GM18861 (cell line): ENCODE data around the gene KLHL22.

Source experiments
- ATAC-seq: cut with Tn5 transposase; IDR thresholded peaks from one replicate; pipeline ENCODE4 v1.9.1; 2021; ENCODE audit not compliant: unreplicated experiment

KLHL22 gene

DNA sequence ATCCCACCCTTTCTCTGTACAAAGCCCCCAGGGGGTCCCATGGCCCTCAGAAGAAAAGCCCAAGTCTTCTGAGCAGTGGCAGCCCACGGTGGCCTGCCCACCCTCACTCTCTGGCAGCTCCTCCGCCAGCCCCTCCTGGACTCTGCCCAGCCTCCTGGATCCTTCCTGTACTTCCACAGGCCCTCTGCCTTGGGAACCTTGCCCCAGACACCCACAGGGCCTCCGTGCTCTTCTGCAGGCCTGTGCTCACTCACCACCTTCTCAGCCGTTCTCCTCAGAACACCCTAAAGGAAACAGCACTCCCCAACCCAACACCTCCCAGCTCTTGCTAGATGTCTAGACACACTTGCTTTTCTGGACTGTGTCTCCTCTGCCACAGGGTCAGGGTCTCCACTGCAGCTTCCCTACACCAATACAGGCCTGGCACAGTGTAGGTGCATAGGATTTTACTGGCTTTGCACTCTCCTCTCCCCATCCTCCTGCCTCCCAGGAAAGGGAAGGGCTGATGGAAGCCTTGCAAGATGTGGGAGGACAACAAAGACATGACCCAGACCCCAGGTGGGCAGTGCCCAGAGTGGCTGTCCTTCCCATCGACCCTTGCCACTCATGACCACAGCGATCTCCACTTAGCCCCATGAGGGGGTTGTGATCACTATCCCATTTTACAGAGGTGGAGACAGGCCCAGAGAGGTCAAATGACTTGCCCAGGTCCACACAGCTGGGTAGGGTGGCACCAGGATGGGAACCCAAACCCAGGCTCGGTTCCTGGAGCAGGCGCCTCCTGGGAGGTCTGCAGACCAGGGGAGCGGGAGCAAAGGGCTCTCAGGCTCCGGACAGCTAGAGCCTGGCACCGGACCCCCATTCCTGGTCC, 59.9 kb downstream of the KLHL22 start:
- no peak for ATAC-seq

DNA sequence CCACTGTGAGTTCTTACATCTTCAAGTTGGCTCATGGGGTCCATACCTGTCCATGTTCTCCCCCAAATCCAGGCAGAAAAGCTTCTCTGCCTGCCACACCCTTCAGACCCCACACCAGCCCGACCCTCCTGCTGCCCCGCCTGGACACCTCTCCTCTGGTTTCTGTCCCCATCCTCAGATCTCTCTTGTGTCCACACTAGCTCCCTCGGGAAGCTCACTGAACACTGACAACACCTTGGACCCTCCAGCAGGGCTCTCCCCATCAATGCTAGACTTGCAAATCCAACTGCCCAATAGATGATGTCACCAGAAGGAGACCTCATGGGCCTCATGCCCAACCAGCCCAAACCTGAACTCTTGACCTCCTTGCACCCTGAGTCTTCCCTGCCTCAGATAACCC, 60.8 kb downstream of the KLHL22 start:
- no peak for ATAC-seq

DNA sequence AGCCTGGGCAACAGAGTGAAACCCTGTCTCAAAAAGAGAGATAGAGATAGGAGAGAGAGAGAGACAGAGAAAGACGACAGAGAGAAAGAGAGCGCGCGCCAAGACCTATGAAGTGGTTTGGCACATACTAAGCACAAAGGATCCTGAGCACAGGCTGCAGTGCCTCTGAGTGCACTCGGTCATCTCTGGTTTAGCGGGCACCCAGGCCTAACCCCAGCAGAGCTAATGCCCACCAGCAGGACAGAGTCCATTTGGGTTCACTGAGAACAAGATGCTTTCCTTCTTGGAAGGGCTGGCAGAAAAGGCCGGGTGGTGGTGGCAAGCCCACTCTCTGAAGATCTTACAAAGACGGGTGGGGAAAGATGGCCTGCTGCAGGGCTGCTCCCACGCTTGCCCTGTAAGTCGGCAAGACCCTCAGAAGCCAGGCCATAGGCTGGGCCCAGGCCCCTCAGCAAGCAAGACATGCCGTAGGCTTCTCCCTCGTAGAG, 61.3 kb downstream of the KLHL22 start:
- ATAC-seq: no peak

DNA sequence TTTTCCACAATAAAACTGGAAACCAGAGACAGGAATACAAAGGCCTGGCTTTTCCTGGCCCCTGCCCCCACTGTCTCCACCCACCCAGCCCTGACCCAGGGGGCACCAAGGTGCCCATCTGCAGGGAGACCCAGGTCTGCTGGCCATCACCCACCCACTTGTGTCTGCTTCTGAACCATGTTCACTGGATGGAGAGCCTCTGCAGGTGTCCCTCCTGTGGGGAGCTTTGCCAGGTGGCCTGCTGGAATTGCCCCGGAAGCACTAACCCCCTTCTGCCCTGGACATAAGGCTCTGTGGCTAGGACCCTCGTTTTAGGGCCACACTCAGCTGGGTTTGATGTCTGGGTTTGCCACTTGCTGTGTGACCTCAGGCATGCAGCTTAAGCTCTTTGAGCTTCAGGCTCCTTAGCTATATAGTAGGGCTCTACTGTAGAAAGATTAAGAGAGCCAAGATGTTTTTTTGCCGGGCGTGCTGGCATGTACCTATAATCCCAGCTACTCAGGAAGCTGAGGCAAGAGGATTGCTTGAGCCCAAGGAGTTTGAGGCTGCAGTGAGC, 61.8 kb downstream of the KLHL22 start:
- ATAC-seq: no peak

DNA sequence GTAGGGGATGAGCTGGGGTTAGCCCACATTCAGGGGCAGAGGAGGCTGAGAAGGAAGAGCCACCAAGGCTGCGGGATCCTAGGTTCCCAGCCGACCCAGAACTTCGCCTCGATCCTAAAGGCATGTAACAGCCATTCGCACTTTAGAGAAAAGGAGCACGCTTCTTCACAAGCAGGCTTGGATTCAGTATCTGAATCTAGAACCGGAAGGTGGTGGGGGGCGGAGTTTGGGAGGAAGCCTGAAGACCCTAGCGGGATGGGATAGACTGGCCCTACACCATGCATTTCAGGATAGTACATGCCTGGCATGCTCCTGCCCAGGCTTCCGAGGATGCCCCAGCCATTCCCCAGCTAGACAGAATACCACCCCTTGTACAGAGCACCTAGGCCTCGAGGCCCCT, 62.4 kb downstream of the KLHL22 start:
- ATAC-seq: no peak

DNA sequence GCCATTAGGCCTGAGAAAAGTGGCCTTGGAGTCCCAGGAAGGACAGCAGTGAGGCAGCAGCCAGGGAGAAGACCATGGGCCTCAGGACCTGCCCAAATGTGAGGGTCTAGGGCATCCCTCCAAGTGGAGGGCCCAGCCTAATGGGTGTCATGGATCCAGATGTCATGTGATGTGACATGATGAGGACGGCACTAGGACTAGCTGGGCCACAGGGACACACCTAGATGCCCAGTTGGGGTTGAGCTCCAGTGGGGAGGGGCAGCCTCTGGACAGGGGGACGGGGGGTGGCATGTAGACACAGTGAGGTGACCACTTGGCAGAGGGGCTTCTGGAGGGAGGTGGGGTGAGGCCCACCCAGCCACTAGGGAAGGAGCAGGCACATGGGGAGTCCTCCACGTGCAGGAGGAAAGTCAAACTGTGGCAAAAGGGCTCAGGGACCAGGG, 63.3 kb downstream of the KLHL22 start:
- no peak for ATAC-seq

DNA sequence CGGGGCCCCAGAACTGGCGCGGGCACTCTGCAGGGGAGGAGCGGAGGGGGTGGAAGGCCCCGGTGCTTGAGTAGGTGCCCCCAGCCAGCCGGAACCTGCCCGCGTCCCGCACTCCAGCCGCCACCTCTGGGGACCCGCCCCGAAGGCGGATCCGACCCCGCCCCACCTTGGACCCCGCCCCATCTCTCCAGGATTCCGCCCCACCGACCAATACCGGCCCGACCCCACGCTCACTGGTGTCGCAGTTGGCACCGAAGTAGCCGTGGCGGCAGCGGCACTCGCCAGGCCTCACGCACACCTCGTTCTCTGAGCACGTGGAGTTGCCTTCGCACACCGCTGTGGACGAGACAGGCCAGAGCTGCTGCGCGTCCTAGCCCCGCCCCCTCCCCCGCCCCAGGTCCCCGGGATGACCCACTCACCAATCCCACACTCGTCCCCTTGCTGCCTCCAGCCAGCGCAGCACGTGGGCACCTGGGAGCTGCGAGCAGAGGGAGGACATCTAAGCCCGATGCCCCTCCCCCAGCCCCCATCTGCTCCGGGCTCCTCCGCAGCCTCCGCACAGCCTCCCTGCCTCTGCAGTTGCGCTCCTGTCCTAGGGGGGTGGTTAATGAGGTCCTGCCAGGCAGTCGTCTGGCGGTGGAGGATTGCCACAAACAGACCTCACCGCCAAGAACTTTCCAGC, 63.9 kb downstream of the KLHL22 start:
- ATAC-seq: no peak

DNA sequence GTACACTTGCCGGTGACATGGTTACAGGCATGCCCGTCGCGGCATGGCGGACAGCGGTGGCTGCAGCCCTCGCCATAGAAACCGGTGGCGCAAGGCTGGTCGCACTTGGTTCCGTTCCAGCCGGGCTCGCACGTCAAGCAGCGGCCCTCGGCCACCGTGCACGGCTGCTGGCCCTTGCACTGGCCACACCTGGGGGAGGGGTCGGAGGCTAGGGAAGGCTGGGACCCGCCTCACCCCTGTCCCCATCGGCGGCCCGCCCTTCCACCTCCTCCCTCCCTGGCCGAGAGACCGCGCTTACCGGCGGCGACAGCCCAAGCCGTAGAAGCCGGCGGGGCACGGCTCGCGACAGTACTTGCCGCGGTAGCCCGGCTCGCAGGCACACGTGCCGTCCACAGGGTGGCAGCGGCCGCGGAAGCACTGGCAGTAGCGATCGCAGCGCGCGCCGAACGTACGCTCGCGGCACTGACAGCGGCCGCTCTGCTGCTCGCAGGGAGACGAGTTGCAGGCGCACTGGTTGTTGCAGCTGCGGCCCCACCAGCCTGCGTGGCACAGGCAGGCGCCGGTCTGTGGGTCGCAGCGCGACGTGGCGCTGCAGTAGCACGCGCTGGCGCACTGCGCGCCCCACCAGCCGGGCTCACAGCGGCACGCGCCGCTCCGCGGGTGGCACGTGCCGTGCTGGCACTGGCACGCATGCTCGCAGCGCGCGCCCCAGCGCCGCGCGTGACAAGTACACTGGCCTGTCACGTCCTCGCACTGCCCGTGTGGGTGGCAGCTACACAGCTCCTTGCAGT, 64.7 kb downstream of the KLHL22 start:
- no peak for ATAC-seq

DNA sequence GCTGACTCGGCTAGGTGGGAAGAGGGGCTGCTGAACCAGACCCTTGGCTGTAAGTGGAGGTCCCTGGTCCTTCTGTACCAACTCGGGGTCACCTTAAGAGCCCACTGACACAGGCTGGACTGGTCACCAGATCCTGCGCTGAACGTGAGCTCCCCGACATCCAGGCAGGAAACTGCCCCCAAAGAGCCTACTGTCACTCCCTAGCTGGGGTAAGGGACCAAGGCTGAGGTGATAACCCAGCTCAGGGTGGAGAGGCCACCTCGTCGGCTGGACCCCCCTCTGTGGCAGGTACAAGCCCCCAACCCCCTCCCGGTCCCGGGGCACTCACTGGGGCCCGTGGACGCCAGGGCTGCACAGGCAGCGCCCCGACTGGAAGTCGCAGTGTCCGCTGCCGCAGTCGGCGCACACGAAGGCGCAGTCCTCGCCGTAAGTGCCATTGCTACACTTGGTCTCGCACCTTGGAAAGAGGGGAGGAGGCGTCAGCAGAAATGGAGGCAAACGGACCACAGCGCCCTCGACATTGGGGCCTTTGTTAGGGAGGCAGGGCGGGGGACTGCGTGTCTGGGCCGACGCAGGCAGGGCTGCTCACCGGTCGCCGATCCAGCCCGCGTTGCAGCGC, 65.4 kb downstream of the KLHL22 start:
- ATAC-seq: no peak

DNA sequence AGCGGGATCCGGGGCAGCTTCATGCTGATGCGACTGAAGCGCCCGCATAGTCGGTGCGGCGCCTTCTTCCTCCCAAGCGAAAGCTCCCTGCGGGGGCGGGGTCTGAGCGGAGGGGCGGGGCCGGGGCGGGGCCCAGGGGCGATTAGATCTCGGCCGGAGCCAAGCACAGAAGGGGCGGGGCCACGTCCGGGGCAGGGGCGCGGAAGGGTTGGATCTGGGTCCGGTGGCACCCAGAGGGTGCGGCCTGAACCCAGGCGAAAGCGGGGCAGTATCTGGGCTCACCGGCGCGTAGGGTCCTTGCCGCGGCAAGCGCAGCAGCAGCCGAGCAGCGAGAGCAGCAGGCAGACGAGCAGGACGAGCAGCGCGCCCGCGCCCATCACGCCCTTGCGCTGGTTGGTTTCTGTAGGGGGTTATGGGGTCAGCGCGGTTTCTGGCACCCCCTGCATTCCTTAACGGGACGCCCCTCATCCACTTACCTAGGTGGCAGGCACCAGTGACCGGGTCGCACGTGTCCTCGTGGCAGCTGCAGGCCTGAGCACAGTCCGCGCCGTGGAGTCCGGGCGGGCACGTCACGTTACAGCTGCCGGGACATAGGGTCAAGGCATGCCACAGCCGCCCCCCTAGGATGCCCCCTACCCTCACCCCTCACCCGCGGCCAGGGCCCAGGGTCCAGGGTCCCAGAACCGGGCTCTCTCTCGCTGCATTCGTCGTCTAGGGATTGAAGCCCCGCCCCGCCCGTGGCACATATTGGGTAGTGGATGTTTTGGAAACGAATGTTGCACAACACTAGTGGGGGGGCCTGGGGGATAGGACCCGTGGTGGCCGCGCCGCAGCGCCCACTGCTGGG, 66.1 kb downstream of the KLHL22 start:
- no peak for ATAC-seq

DNA sequence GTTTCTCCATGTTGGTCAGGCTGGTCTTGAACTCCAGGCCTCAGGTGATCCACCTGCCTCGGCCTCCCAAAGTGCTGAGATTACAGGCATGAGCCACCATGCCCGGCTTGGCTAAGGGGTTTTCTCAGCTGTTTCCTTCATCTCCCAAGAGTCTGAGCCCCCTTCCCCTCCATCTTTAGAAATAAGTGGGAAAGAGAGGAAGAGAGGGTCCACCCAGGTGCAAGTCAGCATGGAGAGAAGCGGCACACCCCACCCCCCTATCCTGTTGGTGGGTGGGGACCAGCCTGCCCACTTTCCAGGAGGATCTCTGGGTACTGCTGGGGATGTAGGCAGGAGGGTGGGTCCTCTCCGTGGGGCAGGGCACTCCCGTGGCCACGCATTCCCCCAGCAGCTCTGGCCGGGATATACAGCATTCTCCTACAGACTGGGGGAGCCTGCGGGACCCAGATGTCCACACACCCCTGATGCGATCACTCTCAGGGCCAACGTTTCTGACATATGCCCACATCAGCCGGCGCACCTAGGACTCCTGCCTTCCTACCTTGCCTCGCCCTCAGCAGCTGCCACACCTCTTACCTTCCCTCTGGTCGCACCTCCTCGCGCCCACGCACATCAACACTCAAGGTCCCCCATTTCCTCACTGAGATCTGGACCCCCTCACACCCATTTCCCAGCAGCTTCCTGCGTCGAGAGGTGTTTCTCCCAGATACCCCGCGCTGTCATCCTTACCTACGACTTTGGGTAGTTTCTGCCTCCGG, 66.9 kb downstream of the KLHL22 start:
- no peak for ATAC-seq

DNA sequence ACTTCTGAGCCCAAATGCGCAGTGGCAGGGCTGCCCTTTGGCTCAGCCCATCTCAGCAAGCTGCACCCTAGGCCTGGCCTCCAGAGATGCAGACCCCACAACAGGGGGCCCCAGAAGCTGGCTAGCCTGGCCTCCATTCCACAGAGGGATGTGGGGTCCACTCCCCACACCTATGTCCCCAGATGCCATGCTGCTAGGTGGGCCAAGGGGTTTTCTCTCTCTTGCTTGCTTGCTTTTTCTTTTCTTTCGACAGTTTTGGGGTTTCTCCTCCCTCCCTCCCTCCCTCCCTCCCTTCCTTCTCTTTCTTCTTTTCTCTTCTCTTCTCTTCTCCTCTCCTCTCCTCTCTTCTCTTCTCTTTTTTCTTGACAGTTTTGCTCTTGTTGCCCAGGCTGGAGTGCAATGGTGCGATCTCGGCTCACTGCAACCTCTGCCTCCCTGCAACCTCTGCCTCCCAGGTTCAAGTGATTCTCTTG, 67.6 kb downstream of the KLHL22 start:
- no peak for ATAC-seq

DNA sequence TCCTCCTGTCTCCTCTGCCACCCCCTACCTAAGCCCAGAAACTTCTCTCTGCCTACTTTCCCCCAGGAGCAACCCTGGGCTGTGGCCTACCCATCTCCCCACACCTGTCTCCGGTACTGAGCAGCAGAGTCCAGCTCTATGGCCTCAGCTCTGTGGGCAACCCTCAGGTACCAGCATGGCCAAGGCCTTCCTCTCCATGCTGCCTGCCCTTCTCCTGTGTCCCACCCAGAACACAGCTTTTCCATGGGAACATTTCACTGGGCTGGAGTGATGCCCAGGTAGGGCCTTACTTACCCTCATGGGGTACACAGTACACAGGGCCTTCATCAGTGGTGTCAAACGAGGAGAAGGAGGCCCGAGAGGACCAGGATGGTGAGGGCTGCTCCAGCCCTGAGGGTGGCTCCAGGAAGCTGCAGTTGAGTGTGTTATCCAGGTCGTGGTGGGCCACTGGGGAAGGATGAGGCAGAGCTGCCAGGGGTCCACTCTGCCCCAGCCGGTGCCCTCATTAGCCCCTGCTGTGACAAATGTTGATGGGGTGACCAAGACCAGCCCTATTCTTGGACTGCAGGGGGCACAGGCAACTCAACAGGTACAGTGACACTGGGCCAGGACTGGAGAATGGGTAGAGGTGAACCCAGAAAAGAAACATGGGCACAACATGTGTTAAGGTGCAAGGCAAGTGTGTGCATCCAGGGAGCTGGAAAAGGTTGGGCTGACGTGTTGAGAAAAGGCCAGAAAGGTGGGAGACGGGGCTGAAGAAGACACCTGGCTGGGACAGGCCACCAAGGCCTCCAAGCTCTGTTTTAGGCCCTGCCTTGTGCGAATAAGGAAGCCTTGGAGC, 68.3 kb downstream of the KLHL22 start:
- ATAC-seq: no peak

DNA sequence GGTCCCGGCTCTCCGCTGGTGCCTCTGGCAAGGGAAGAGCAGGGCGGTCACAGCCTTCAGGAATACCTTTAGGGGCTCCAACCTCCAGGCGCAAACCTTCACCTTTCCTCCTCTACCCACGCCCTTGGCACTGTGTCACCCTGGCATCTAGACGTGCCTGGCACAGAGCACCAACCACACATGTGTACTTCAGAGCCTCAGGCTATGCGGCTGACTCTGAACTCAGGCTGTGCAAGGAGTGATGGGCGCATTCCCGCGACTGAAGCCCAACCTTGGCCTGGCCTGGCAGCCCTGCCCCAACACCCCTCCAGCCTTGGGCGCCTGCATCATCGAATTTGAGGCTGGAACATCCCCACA, 69.4 kb downstream of the KLHL22 start:
- no peak for ATAC-seq

DNA sequence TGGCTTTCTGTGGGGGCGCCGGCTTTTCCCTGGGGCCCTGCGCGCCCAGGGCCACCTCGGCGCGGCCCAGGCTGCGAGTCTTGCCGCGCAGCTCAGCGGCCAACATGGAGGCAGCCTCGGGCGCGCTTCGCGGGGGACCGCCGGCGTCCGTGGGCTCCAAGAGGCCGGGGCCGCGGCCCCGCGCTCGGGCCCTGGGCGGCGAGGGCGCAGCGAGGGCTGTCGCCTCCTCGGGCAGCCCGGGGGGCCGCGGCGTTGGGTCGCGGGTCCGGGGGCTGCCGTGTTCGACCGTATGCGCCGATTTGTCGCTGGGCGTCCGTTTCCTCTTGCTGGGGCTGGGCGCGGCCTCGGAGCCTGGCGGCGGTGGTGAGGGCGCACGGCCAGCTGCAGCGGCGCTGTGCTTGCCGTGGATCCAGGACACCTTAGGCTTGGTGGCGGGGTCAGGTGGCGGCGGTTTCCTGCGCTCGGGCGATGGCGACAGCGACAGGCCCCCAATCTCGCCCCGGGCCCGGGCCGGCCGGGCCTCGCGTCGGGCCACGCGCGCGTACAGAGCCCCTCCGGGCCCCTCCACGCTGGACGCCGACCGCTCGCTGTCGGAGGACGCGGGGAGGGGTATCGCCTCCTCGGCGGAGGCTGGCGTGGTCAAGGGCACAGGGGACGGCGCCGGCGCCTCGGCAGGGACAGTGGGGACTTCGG, 69.9 kb downstream of the KLHL22 start:
- ATAC-seq: no peak

DNA sequence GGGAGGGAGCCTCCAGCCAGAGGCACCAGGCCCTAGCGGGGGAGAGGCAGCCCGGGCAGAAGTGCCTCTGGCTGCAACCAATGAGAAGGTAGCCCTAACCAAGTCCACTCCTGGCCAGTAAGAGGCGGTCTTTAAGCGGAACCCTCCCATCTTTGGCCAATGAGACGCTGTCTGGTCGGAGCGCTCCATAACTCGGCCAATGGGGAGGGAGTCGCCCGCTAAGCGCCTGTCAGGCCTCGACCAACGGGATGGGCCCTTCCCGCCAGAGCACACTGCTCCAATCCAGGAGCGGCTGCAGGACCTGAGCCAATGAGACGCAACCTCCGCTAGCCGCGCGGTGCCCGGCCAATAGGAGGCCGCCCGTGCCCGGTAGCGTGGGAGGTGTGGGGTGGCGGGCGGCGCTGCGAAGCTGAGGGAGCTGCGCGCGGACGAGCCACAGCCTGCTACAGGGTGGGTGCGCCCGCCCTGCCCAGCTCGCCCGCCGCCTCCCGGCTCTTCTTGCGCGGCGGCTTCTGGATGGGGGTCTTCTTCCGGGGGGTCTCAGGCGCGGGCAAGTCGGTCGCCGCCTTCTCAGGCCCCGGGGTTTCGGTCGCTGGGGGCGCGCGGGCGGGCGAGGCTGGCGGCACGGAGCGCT, 70.5 kb downstream of the KLHL22 start:
- no peak for ATAC-seq

DNA sequence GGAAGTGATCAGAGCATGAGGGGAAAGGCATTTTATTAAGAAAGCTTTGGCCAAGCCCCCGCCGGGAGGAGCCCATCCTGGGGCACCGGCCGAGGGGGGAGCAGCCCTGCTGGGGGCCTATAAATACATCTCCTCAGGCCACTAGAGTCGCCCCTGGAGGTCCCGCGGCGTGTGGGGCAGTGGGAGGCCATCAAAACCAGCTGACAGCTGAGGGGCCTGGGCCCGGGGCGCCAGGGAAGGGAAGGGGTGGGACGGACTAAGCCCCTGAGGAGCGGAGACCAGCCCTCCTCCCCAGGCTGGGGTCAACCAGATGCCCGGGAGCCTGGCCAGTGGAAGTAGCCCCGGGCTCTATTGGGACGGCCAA, 71.0 kb downstream of the KLHL22 start:
- no peak for ATAC-seq
